H9 (cell line): ENCODE measurements around the gene ATG7. TPM values are rescaled to one million over a fixed set of nuclear protein-coding genes. Genes with fewer than 3 reads are reported as not detected.
"Not testable (repeated sequence)": the region's sequence is repeated elsewhere in the genome, so short reads cannot be mapped to it uniquely, and the experiment has no call there.

Source experiments
- DNase-seq: peaks from one replicate; pipeline ENCODE4 v3.0.0-alpha.2; 2017
- H2AFZ ChIP-seq: one replicate; pipeline ENCODE4 v1.6.1; 2013; ENCODE audit warnings: mild to moderate bottlenecking, low read length, control low read depth, moderate library complexity
- H2AK5ac ChIP-seq: 2 replicates; pipeline ENCODE4 v1.6.1; 2013; ENCODE audit warnings: low read length, control low read depth, mixed read lengths; ENCODE audit not compliant: insufficient read length
- H2BK120ac ChIP-seq: one replicate; pipeline ENCODE4 v1.6.1; 2013; ENCODE audit warnings: low read depth, mild to moderate bottlenecking, low read length, control low read depth, inconsistent platforms; ENCODE audit not compliant: poor library complexity, severe bottlenecking
- H2BK12ac ChIP-seq: 2 replicates; pipeline ENCODE4 v1.6.1; 2013; ENCODE audit warnings: low read length, control low read depth, mixed read lengths, low read depth; ENCODE audit not compliant: insufficient read length
- H2BK15ac ChIP-seq: 2 replicates; pipeline ENCODE4 v1.6.1; 2013; ENCODE audit warnings: low read depth, low read length, control low read depth
- H2BK20ac ChIP-seq: one replicate; pipeline ENCODE4 v1.6.1; 2013; ENCODE audit warnings: low read depth, mild to moderate bottlenecking, low read length, control low read depth, inconsistent platforms; ENCODE audit not compliant: poor library complexity, severe bottlenecking
- H2BK5ac ChIP-seq: 2 replicates; pipeline ENCODE4 v1.6.1; 2013; ENCODE audit warnings: low read length, control low read depth, mixed read lengths; ENCODE audit not compliant: insufficient read length
- H3K14ac ChIP-seq: 2 replicates; pipeline ENCODE4 v1.6.1; 2013; ENCODE audit warnings: low read length, control low read depth; ENCODE audit not compliant: insufficient read depth
- H3K18ac ChIP-seq: 2 replicates; pipeline ENCODE4 v1.6.1; 2013; ENCODE audit warnings: low read depth, mild to moderate bottlenecking, mixed read lengths, low read length, control low read depth; ENCODE audit not compliant: insufficient read length
- H3K23ac ChIP-seq: 2 replicates; pipeline ENCODE4 v1.6.1; 2013; ENCODE audit warnings: low read length, control low read depth, mixed read lengths, low read depth; ENCODE audit not compliant: insufficient read length
- H3K23me2 ChIP-seq: 2 replicates; pipeline ENCODE4 v1.6.1; 2013; ENCODE audit warnings: low read depth, mild to moderate bottlenecking, mixed read lengths, low read length, control low read depth; ENCODE audit not compliant: insufficient read length, poor library complexity, severe bottlenecking
- H3K27ac ChIP-seq: 2 replicates; pipeline ENCODE4 v1.5.1; 2013; ENCODE audit warnings: low read length, control low read depth, mixed read lengths, low read depth; ENCODE audit not compliant: insufficient read length
- H3K27me3 ChIP-seq: 2 replicates; pipeline ENCODE4 v1.6.1; 2013; ENCODE audit warnings: low read length, control low read depth, inconsistent platforms; ENCODE audit not compliant: insufficient read depth
- H3K4ac ChIP-seq: 2 replicates; pipeline ENCODE4 v1.6.1; 2013; ENCODE audit warnings: low read depth, mild to moderate bottlenecking, control low read depth, inconsistent platforms, low read length, moderate library complexity
- H3K4me1 ChIP-seq: 2 replicates; pipeline ENCODE4 v1.6.1; 2013; ENCODE audit warnings: low read length, control low read depth, inconsistent platforms; ENCODE audit not compliant: insufficient read depth
- H3K4me2 ChIP-seq: 2 replicates; pipeline ENCODE4 v1.6.1; 2013; ENCODE audit warnings: low read length, control low read depth, mixed read lengths; ENCODE audit not compliant: insufficient read length, insufficient read depth
- H3K56ac ChIP-seq: 2 replicates; pipeline ENCODE4 v1.6.1; 2013; ENCODE audit warnings: low read depth, mild to moderate bottlenecking, mixed read lengths, low read length, control low read depth; ENCODE audit not compliant: insufficient read length
- H3K79me1 ChIP-seq: 2 replicates; pipeline ENCODE4 v1.6.1; 2013; ENCODE audit warnings: low read depth, mild to moderate bottlenecking, moderate library complexity, low read length, control low read depth, inconsistent platforms; ENCODE audit not compliant: insufficient read depth, poor library complexity, severe bottlenecking
- H3K79me2 ChIP-seq: 2 replicates; pipeline ENCODE4 v1.6.1; 2013; ENCODE audit warnings: low read length, control low read depth, inconsistent platforms; ENCODE audit not compliant: insufficient read depth
- H3K9ac ChIP-seq: 2 replicates; pipeline ENCODE4 v1.6.1; 2013; ENCODE audit warnings: low read length, control low read depth, mixed read lengths; ENCODE audit not compliant: insufficient read length; ENCODE audit errors: extremely low read depth
- H3K9me3 ChIP-seq: one replicate; pipeline ENCODE4 v1.6.1; 2013; ENCODE audit warnings: low read depth, low read length, inconsistent platforms; ENCODE audit not compliant: control insufficient read depth
- H3T11ph ChIP-seq: one replicate; pipeline ENCODE4 v1.6.1; 2013; ENCODE audit warnings: mild to moderate bottlenecking, low read length, control low read depth, inconsistent platforms
- H4K20me1 ChIP-seq: one replicate; pipeline ENCODE4 v1.6.1; 2013; ENCODE audit not compliant: control insufficient read depth, insufficient read length, insufficient read depth
- H4K5ac ChIP-seq: 2 replicates; pipeline ENCODE4 v1.6.1; 2013; ENCODE audit warnings: low read depth, mild to moderate bottlenecking, mixed read lengths, low read length, control low read depth; ENCODE audit not compliant: insufficient read length
- H4K8ac ChIP-seq: replicated peaks from 2 replicates; pipeline ENCODE4 v1.6.1; 2013; ENCODE audit warnings: low read length, control low read depth, mixed read lengths, low read depth; ENCODE audit not compliant: insufficient read length
- H4K91ac ChIP-seq: 2 replicates; pipeline ENCODE4 v1.6.1; 2013; ENCODE audit warnings: low read depth, mild to moderate bottlenecking, moderate library complexity, mixed read lengths, low read length, control low read depth; ENCODE audit not compliant: insufficient read length
- H3K27ac Mint-ChIP-seq, 3 experiments: 2 replicates in 2 of 3; 3 replicates in 1 of 3; pipeline ENCODE4 v1.8.0; 2020 to 2021; ENCODE audit warnings: mixed read lengths in 3 of 3, mild to moderate bottlenecking in 1 of 3, moderate library complexity in 1 of 3
- H3K27me3 Mint-ChIP-seq: 2 replicates; pipeline ENCODE4 v1.8.0; 2021; ENCODE audit warnings: low read depth, mild to moderate bottlenecking, moderate library complexity, mixed read lengths
- H3K36me3 Mint-ChIP-seq, 3 experiments: 2 replicates in 2 of 3; 3 replicates in 1 of 3; pipeline ENCODE4 v1.8.0; 2020 to 2021; ENCODE audit warnings: low read depth in 3 of 3, mixed read lengths in 3 of 3; ENCODE audit not compliant: insufficient read depth in 1 of 3
- H3K4me1 Mint-ChIP-seq, 2 experiments: 2 replicates each; pipeline ENCODE4 v1.8.0; 2020; ENCODE audit warnings: mixed read lengths in 2 of 2
- H3K4me3 Mint-ChIP-seq, 2 experiments: 2 replicates in 1 of 2; 3 replicates in 1 of 2; pipeline ENCODE4 v1.8.0; 2020 to 2021; ENCODE audit warnings: mild to moderate bottlenecking in 2 of 2, mixed read lengths in 2 of 2, moderate library complexity in 1 of 2
- H3K9me3 Mint-ChIP-seq, 2 experiments: 2 replicates in 1 of 2; 3 replicates in 1 of 2; pipeline ENCODE4 v1.8.0; 2020; ENCODE audit warnings: mild to moderate bottlenecking in 2 of 2, mixed read lengths in 2 of 2, moderate library complexity in 1 of 2
- WGBS: extraction: QIAGEN DNeasy Blood & Tissue Kit; methylation state at CpG from one replicate; pipeline ENCODE4 v1.1.7; 2013; ENCODE audit warnings: missing lambda C conversion rate, low lambda C conversion rate, mixed read lengths; ENCODE audit not compliant: insufficient read length; ENCODE audit errors: extremely low coverage; 5-methylcytosine and 5-hydroxymethylcytosine counted together
- total RNA-seq: library from RNA; stranded (reverse); gene quantifications from 2 replicates; pipeline ENCODE4 v1.2.1, GENCODE V29; 2021
- TF ChIP-seq, protein P1 (sequence below): fragments of 200-600 bp; sonication (generic); conservative IDR thresholded peaks from 3 replicates; pipeline ENCODE4 v1.8.0; 2021; ENCODE audit warnings: antibody characterized with exemption, mild to moderate bottlenecking

Gene ATG7
- total RNA-seq, 1 experiment from 2014 or later, result 17.9 TPM

DNA sequence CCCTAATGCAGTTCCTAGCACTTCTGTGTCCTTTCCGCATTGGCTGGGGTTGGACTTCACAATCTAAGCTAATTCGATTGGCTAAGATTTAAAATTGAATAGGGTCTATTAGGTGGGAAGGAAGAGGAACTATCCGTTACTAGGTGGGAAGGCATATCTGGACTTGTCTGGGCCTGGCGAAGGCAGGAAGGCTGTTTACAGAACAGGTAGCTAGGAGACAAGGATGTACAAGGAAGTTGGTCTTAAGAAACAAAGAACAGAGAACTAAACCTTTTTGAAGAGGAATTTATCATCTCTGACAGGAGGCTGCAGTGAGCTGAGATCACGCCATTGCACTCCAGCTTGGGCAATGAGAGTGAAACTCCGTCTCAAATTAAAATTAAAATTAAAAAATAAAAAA, 17.3 kb upstream of the ATG7 start:
- Histone ChIP-seq H4K20me1 (no peaks in the 10 kb centered on the region), H3K9me3 (no peaks in the 10 kb centered on the region), H3T11ph (no peak overlapping the region), H3K4ac (no peak overlapping the region), H3K27ac (no peak overlapping the region), H3K56ac (no peak overlapping the region), H3K9ac (no peak overlapping the region), H2BK15ac (no peak overlapping the region), H2AK5ac (no peak overlapping the region), H3K79me1 (no peaks in the 10 kb centered on the region), H3K23ac (no peak overlapping the region), H3K23me2 (no peaks in the 10 kb centered on the region), H3K14ac (no peak overlapping the region), H4K5ac (no peak overlapping the region), H3K27me3 (no peaks in the 10 kb centered on the region), H2BK12ac (no peak overlapping the region), H4K8ac (no peak overlapping the region), H3K79me2 (no peaks in the 10 kb centered on the region), H2BK5ac (no peak overlapping the region), H3K4me1 (no peaks in the 10 kb centered on the region), H2AFZ (no peak overlapping the region), H4K91ac (no peak overlapping the region), H3K18ac (no peak overlapping the region), H3K4me2 (no peak overlapping the region), H2BK20ac (no peak overlapping the region), H2BK120ac (no peak overlapping the region)
- Mint-ChIP-seq H3K36me3 (no peaks in the 10 kb centered on the region), H3K4me1 (no peaks in the 10 kb centered on the region), H3K27ac (no peak overlapping the region), H3K27me3 (peaks cover 9% of the 10 kb centered on the region), H3K9me3 (no peaks in the 10 kb centered on the region), H3K4me3 (no peak overlapping the region)
- TF ChIP-seq, protein P1, sequence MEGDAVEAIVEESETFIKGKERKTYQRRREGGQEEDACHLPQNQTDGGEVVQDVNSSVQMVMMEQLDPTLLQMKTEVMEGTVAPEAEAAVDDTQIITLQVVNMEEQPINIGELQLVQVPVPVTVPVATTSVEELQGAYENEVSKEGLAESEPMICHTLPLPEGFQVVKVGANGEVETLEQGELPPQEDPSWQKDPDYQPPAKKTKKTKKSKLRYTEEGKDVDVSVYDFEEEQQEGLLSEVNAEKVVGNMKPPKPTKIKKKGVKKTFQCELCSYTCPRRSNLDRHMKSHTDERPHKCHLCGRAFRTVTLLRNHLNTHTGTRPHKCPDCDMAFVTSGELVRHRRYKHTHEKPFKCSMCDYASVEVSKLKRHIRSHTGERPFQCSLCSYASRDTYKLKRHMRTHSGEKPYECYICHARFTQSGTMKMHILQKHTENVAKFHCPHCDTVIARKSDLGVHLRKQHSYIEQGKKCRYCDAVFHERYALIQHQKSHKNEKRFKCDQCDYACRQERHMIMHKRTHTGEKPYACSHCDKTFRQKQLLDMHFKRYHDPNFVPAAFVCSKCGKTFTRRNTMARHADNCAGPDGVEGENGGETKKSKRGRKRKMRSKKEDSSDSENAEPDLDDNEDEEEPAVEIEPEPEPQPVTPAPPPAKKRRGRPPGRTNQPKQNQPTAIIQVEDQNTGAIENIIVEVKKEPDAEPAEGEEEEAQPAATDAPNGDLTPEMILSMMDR, result no peak
- WGBS, result no CpG with 5 or more reads among the region's 6 CpGs
- no peak for DNase-seq

GRCh38 chr3:11255537-11255936, 16.7 kb upstream of the ATG7 start:
- not testable (repeated sequence) for H2AFZ ChIP-seq, H4K91ac ChIP-seq, H3K27ac Mint-ChIP-seq, H3K4me2 ChIP-seq, H3K27me3 ChIP-seq, H3K23ac ChIP-seq, H2BK120ac ChIP-seq, DNase-seq, H3K36me3 Mint-ChIP-seq, H3K56ac ChIP-seq, H4K8ac ChIP-seq, H2BK5ac ChIP-seq, H3K27ac ChIP-seq, H3K4me1 ChIP-seq, H2BK15ac ChIP-seq, H3K9me3 Mint-ChIP-seq, H3K27me3 Mint-ChIP-seq, H2BK20ac ChIP-seq, H3K79me1 ChIP-seq, H3T11ph ChIP-seq, H3K23me2 ChIP-seq, H4K5ac ChIP-seq, H3K4me3 Mint-ChIP-seq, H3K18ac ChIP-seq, H3K14ac ChIP-seq, H3K4me1 Mint-ChIP-seq, H4K20me1 ChIP-seq, H3K9ac ChIP-seq, H2AK5ac ChIP-seq, H2BK12ac ChIP-seq, H3K79me2 ChIP-seq, H3K4ac ChIP-seq, H3K9me3 ChIP-seq
- no CpG with 5 or more reads among the region's 5 CpGs for WGBS
